Mesendoderm (in vitro differentiated cells): Measurements from ENCODE around the gene ARSG.
A peak's percentile ranks its signal among the peaks of the same experiment; 100 is the strongest.

Experiments used
- DNase-seq: peaks from one replicate; pipeline ENCODE4 v3.0.0; 2013
- H2AK5ac ChIP-seq: 2 replicates; pipeline ENCODE4 v1.6.1; 2013; ENCODE audit warnings: low read length, inconsistent platforms
- H2BK120ac ChIP-seq: 2 replicates; pipeline ENCODE4 v1.6.1; 2013; ENCODE audit warnings: low read depth, mild to moderate bottlenecking, low read length, moderate library complexity, mixed read lengths
- H2BK15ac ChIP-seq: replicated peaks from 2 replicates; pipeline ENCODE4 v1.6.1; 2013; ENCODE audit warnings: low read depth, mild to moderate bottlenecking, moderate library complexity
- H2BK5ac ChIP-seq: 2 replicates; pipeline ENCODE4 v1.6.1; 2013; ENCODE audit warnings: low read length, inconsistent platforms
- H3K18ac ChIP-seq: 2 replicates; pipeline ENCODE4 v1.6.1; 2013; ENCODE audit warnings: mild to moderate bottlenecking, low read length, mixed read lengths
- H3K23ac ChIP-seq: one replicate; pipeline ENCODE4 v1.6.1; 2013; ENCODE audit warnings: low read length
- H3K27ac ChIP-seq: 2 replicates; pipeline ENCODE4 v1.5.1; 2013; ENCODE audit warnings: low read depth, mild to moderate bottlenecking, inconsistent platforms, low read length, moderate library complexity
- H3K27me3 ChIP-seq: 2 replicates; pipeline ENCODE4 v1.6.1; 2013; ENCODE audit warnings: low read length, control low read depth, mild to moderate bottlenecking, inconsistent platforms; ENCODE audit not compliant: insufficient read depth, poor library complexity
- H3K36me3 ChIP-seq: 2 replicates; pipeline ENCODE4 v1.6.1; 2013; ENCODE audit warnings: low read length, inconsistent platforms; ENCODE audit not compliant: control insufficient read depth, insufficient read depth
- H3K4ac ChIP-seq: one replicate; pipeline ENCODE4 v1.6.1; 2013; ENCODE audit warnings: low read depth, mild to moderate bottlenecking, low read length, moderate library complexity
- H3K4me1 ChIP-seq: 2 replicates; pipeline ENCODE4 v1.6.1; 2013; ENCODE audit warnings: low read depth, low read length, inconsistent platforms; ENCODE audit not compliant: control insufficient read depth
- H3K4me2 ChIP-seq: 2 replicates; pipeline ENCODE4 v1.6.1; 2013; ENCODE audit warnings: low read length
- H3K4me3 ChIP-seq: 2 replicates; pipeline ENCODE4 v1.5.1; 2013; ENCODE audit warnings: mild to moderate bottlenecking, low read length
- H3K56ac ChIP-seq: one replicate; pipeline ENCODE4 v1.6.1; 2013; ENCODE audit warnings: low read length
- H3K79me1 ChIP-seq: 2 replicates; pipeline ENCODE4 v1.6.1; 2013; ENCODE audit warnings: low read length, inconsistent platforms
- H3K79me2 ChIP-seq: 2 replicates; pipeline ENCODE4 v1.6.1; 2013; ENCODE audit warnings: mild to moderate bottlenecking, low read length; ENCODE audit not compliant: control insufficient read depth, insufficient read depth
- H3K9ac ChIP-seq: 2 replicates; pipeline ENCODE4 v1.6.1; 2013; ENCODE audit warnings: low read length, inconsistent platforms
- H4K5ac ChIP-seq: one replicate; pipeline ENCODE4 v1.6.1; 2013; ENCODE audit warnings: low read length
- H4K8ac ChIP-seq: one replicate; pipeline ENCODE4 v1.6.1; 2013; ENCODE audit warnings: low read depth, mild to moderate bottlenecking, control low read depth, low read length, moderate library complexity
- WGBS: extraction: QIAGEN DNeasy Blood & Tissue Kit; methylation state at CpG from one replicate; pipeline ENCODE4 v1.1.7; 2013; ENCODE audit warnings: low lambda C conversion rate, missing lambda C conversion rate; ENCODE audit not compliant: insufficient coverage; ENCODE audit errors: extremely low coverage; 5-methylcytosine and 5-hydroxymethylcytosine counted together

Gene ARSG

DNA sequence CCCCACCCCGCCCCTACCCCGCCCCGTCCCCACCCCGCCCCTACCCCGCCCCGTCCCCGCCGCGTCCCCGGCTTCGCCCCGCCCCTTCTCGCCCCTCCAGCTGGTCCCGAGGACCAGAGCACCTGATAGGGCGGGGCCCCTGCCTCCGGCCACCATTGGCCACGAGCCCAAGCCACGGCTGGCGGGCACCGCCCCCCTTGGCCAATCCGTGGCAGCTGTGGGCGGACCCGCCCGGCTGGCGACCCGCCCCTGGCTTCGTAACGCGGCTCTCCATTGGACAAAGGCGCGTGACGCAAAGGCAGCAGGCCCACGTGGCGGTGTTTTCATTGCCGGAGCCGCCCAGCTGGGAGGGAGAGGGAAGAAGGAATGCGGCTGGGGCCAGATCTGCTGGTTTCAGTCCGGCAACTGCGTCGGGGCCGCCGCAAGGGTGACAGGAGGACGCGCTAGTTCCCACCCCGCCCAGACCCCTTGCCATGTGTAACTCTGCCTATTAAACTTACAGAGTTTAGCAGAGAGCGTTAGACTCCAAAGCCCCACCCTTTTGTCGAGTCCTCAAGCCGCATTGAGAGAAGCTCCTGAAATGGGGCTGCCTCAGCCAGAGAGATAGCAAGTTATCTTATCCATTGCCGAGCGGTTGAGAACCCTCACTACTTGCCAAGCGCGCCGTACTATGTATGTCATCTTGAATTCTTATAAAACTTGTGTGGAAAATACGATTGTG, 166.4 kb downstream of the ARSG start:
- Histone ChIP-seq H3K56ac (no peak overlapping the region), H3K79me2 (no peaks in the 10 kb centered on the region), H3K23ac (no peak overlapping the region), H3K27me3 (no peaks in the 10 kb centered on the region), H3K36me3 (no peaks in the 10 kb centered on the region), H2BK120ac (no peak overlapping the region), H3K4me2 (peak overlapping the region; percentile 81), H3K4me3 (peak overlapping the region; percentile 43), H3K9ac (no peak overlapping the region), H2AK5ac (no peak overlapping the region), H3K79me1 (no peaks in the 10 kb centered on the region), H3K27ac (no peak overlapping the region), H3K18ac (no peak overlapping the region), H2BK5ac (no peak overlapping the region), H3K4me1 (peaks cover 4% of the 10 kb centered on the region), H4K8ac (no peak overlapping the region), H4K5ac (no peak overlapping the region), H3K4ac (no peak overlapping the region), H2BK15ac (no peak overlapping the region)
- DNase-seq = peak; percentile 99
- no CpG with 5 or more reads among the region's 54 CpGs for WGBS

DNA sequence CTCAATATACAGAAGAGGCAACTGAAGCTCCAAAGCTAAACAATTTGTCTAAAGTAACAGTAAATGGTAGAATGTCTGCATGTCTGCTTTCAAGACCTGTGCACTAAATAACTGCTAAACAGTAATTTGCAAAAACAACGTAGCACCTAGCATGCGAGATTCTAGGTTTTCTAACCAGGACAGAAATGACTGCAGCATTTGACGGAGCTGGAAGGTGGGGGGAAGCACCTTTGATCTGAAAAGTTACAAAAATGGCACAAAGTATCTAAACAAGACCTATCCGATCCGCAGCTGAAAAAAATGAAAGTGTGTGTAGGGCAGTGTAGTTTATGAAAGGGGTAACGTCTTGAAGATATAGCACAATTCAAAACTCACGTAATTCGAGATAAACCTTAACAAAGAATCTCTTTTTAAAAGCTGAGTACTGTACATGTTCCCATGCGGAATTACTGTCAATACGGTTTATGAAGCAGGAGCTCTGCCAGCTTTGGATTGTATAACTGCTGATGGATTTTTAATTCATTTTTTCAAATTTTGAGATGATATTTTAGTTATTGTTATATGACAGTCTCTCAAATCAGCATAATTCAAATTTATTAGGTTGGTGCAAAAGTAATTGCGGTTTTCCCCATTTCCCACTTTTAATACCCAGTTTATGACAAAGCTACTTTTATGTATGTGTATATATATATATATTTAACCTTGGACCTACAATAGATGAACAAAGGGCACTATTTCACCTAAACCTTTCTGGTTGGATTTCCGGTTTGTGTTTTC, 167.2 kb downstream of the ARSG start:
- no peak overlapping the region for H2BK5ac ChIP-seq
- H4K8ac ChIP-seq = no peak overlapping the region
- WGBS = no CpG with 5 or more reads among the region's 12 CpGs
- H4K5ac ChIP-seq = no peak overlapping the region
- H3K4ac ChIP-seq = no peak overlapping the region
- no peak overlapping the region for H2BK120ac ChIP-seq
- no peaks in the 10 kb centered on the region for H3K27me3 ChIP-seq
- no peak overlapping the region for H2AK5ac ChIP-seq
- no peak overlapping the region for H3K9ac ChIP-seq
- no peak for DNase-seq
- H3K4me3 ChIP-seq = no peak overlapping the region
- peaks cover 5% of the 10 kb centered on the region for H3K4me1 ChIP-seq
- H3K56ac ChIP-seq = peak overlapping the region; percentile 38
- no peaks in the 10 kb centered on the region for H3K79me1 ChIP-seq
- H3K18ac ChIP-seq = no peak overlapping the region
- H2BK15ac ChIP-seq = no peak overlapping the region
- no peak overlapping the region for H3K23ac ChIP-seq
- H3K27ac ChIP-seq = no peak overlapping the region
- no peaks in the 10 kb centered on the region for H3K36me3 ChIP-seq
- no peaks in the 10 kb centered on the region for H3K79me2 ChIP-seq
- H3K4me2 ChIP-seq = peak overlapping the region; percentile 81

GRCh38 chr17:68459037-68459639, 167.8 kb downstream of the ARSG start:
- H3K4me2 ChIP-seq = no peak overlapping the region
- H3K36me3 ChIP-seq = no peaks in the 10 kb centered on the region
- H2BK15ac ChIP-seq = no peak overlapping the region
- H4K8ac ChIP-seq = no peak overlapping the region
- no peaks in the 10 kb centered on the region for H3K79me2 ChIP-seq
- no peak overlapping the region for H3K56ac ChIP-seq
- no peak overlapping the region for H2AK5ac ChIP-seq
- H3K79me1 ChIP-seq = no peaks in the 10 kb centered on the region
- no peak overlapping the region for H3K27ac ChIP-seq
- no peak overlapping the region for H4K5ac ChIP-seq
- DNase-seq = no peak
- H3K23ac ChIP-seq = no peak overlapping the region
- no peak overlapping the region for H3K4me3 ChIP-seq
- no peak overlapping the region for H3K18ac ChIP-seq
- H3K4me1 ChIP-seq = peaks cover 5% of the 10 kb centered on the region
- no CpG with 5 or more reads among the region's 1 CpG for WGBS
- no peaks in the 10 kb centered on the region for H3K27me3 ChIP-seq
- no peak overlapping the region for H2BK120ac ChIP-seq
- no peak overlapping the region for H3K4ac ChIP-seq
- H2BK5ac ChIP-seq = no peak overlapping the region
- H3K9ac ChIP-seq = no peak overlapping the region

GRCh38 chr17:68460146-68460545, 168.9 kb downstream of the ARSG start:
- H3K4me1 ChIP-seq = peaks cover 5% of the 10 kb centered on the region
- no peak overlapping the region for H3K4me2 ChIP-seq

GRCh38 chr17:68460715-68461114, 169.4 kb downstream of the ARSG start:
- DNase-seq = no peak
- Histone ChIP-seq H3K4me3 (no peak overlapping the region), H3K27ac (no peak overlapping the region), H3K23ac (no peak overlapping the region), H3K56ac (no peak overlapping the region), H4K5ac (no peak overlapping the region), H3K4me2 (no peak overlapping the region), H3K4me1 (peaks cover 5% of the 10 kb centered on the region), H3K9ac (no peak overlapping the region), H2BK15ac (no peak overlapping the region), H3K79me2 (no peaks in the 10 kb centered on the region), H2AK5ac (no peak overlapping the region), H3K27me3 (no peaks in the 10 kb centered on the region), H3K18ac (no peak overlapping the region), H2BK5ac (no peak overlapping the region), H2BK120ac (no peak overlapping the region), H3K79me1 (no peaks in the 10 kb centered on the region), H4K8ac (no peak overlapping the region), H3K36me3 (no peaks in the 10 kb centered on the region), H3K4ac (no peak overlapping the region)

More at GRCh38 chr17:68460146-68460545, 168.9 kb downstream of the ARSG start:
- Histone ChIP-seq H3K27me3 (no peaks in the 10 kb centered on the region), H4K8ac (no peak overlapping the region), H3K9ac (no peak overlapping the region), H3K23ac (no peak overlapping the region), H3K79me2 (no peaks in the 10 kb centered on the region), H3K4ac (no peak overlapping the region), H3K79me1 (no peaks in the 10 kb centered on the region), H3K18ac (no peak overlapping the region), H2BK5ac (no peak overlapping the region), H2BK120ac (no peak overlapping the region), H2BK15ac (no peak overlapping the region), H3K27ac (no peak overlapping the region), H4K5ac (no peak overlapping the region), H3K4me3 (no peak overlapping the region), H3K36me3 (no peaks in the 10 kb centered on the region), H3K56ac (no peak overlapping the region), H2AK5ac (no peak overlapping the region)
- DNase-seq = no peak
- WGBS = no CpG with 5 or more reads among the region's 2 CpGs
